Body of pancreas (tissue), 4 donors: Measurements from ENCODE around the gene STRA8. TPM values are rescaled to one million over a fixed set of nuclear protein-coding genes. Genes with fewer than 3 reads are reported as not detected.

Source experiments
- ATAC-seq: fragments of 150-250 bp; one replicate; pipeline ENCODE4 v1.9.1; 2016
- DNase-seq, 4 donors: peaks; one replicate each; pipeline ENCODE4 v3.0.0-alpha.2; 2019
- H3K27ac ChIP-seq, 4 donors: fragments of 200-600 bp; sonication (generic); 1 replicate in 3 of 4; 2 replicates in 1 of 4; pipeline versions ENCODE4 v1.5.1 to v1.6.1; 2016 to 2019; ENCODE audit warnings: mild to moderate bottlenecking in 1 of 4, mixed read lengths in 1 of 4, moderate library complexity in 1 of 4
- H3K27me3 ChIP-seq, 2 donors: fragments of 200-600 bp; sonication (generic); one replicate each; pipeline ENCODE4 v1.6.0; 2016; ENCODE audit warnings: mild to moderate bottlenecking in 1 of 2
- H3K36me3 ChIP-seq, 2 donors: fragments of 200-600 bp; sonication (generic); replicated peaks in 1 of 2; 2 replicates each; pipeline ENCODE4 v1.5.1; 2016; ENCODE audit warnings: low read depth in 2 of 2; ENCODE audit not compliant: insufficient read depth in 1 of 2
- H3K4me1 ChIP-seq: fragments of 200-600 bp; sonication (generic); one replicate; pipeline ENCODE4 v1.6.0; 2016
- H3K4me3 ChIP-seq, 2 donors: fragments of 200-600 bp; sonication (generic); 1 replicate in 1 of 2; 2 replicates in 1 of 2; pipeline ENCODE4 v1.5.1; 2016 to 2019
- H3K9me3 ChIP-seq, 3 donors: fragments of 200-600 bp; sonication (generic); 1 replicate in 2 of 3; 2 replicates in 1 of 3; pipeline ENCODE4 v1.5.1; 2016
- CTCF ChIP-seq, 7 experiments: fragments of 450-650 bp in 4 of 7; fragments of 200-600 bp in 3 of 7; sonication (generic) in 3 of 7; IDR thresholded peaks; one replicate each; pipeline ENCODE4 v1.5.1; 2016 to 2019; ENCODE audit warnings: antibody characterized with exemption in 7 of 7
- POLR2A ChIP-seq, 3 donors: fragments of 450-650 bp; IDR thresholded peaks; one replicate each; pipeline ENCODE4 v1.6.1; 2016; ENCODE audit warnings: antibody characterized with exemption in 3 of 3, mild to moderate bottlenecking in 2 of 3
- WGBS, 2 donors: methylation state at CpG; one replicate each; pipeline ENCODE4 v1.1.5; 2017; 5-methylcytosine and 5-hydroxymethylcytosine counted together
- intact Hi-C: fragments of 100-400 bp; cut with DNase I; formaldehyde crosslinking; loops from one replicate; pipeline ENCODE4 v1.15.1; 2023
- total RNA-seq, 2 donors: library from RNA; depleted of rRNA; stranded (reverse); fragments of >200 nt; gene quantifications; one replicate each; pipeline ENCODE4 v1.1.0, GENCODE V29; 2016

STRA8 gene
- total RNA-seq, 2 donors from 2014 or later: not detected

DNA sequence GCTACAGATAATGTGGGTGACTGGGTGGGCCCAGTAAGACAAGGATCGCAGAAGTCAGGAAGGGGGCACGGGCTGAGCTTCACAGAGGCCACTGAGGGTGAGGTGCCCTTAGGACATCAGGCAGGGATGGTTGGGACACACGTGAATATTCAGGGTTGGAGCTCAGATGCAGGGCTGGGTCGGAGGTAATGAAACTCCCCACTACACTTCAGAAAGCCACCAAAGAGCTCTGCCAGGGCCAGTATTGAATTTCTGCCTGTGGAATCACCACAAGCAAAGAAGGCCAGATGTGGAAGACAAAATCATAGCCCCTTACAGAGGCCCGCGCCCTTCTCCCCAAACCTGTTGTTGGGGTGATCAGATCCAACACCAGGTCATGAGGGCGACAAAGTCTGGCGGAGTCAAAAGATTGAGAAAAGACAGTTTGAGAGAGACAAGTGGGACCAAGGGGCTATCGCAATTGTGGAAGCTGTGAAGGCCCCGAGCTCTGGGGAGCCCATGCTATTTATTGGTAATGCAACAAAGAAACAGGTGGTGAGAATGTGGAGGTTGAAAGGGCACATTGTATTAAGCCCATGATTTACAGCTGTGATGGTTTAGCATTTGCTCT is 42.4 kb downstream of the STRA8 start:
- Histone ChIP-seq H3K9me3 (no peaks in the 10 kb centered on the region), H3K27ac (no peak overlapping the region), H3K36me3 (no peaks in the 10 kb centered on the region), H3K4me1 (no peaks in the 10 kb centered on the region), H3K4me3 (no peak overlapping the region), H3K27me3 (no peaks in the 10 kb centered on the region)
- 84 to 89% methylated on average over 10 of the region's 10 CpGs for WGBS, 2 donors
- intact Hi-C loops: loop anchor here (10.0 kb wide), 1 partner anchor 369 kb away; no protein-coding TSS in a partner anchor
- DNase-seq (no peak), ATAC-seq (no peak)
- TF ChIP-seq POLR2A (IDR thresholded peaks at IDR 0.05): no peak
- no peak for TF ChIP-seq CTCF (IDR thresholded peaks at IDR 0.05)

- Histone ChIP-seq H3K4me3 (no peak overlapping the region), H3K27ac (no peak overlapping the region), H3K4me1 (no peaks in the 10 kb centered on the region), H3K9me3 (no peaks in the 10 kb centered on the region), H3K27me3 (no peaks in the 10 kb centered on the region), H3K36me3 (no peaks in the 10 kb centered on the region)
- ATAC-seq (no peak), DNase-seq (no peak)
- WGBS, 2 donors: 76 to 80% methylated on average over 12 to 13 of the region's 13 CpGs
- TF ChIP-seq CTCF (IDR thresholded peaks at IDR 0.05) (no peak), POLR2A (IDR thresholded peaks at IDR 0.05) (no peak)
- intact Hi-C loops: loop anchor here (10.0 kb wide), 1 partner anchor 368 kb away; no protein-coding TSS in a partner anchor
Observed at GRCh38 chr7:135277161-135277560, 43.5 kb downstream of the STRA8 start.

DNA sequence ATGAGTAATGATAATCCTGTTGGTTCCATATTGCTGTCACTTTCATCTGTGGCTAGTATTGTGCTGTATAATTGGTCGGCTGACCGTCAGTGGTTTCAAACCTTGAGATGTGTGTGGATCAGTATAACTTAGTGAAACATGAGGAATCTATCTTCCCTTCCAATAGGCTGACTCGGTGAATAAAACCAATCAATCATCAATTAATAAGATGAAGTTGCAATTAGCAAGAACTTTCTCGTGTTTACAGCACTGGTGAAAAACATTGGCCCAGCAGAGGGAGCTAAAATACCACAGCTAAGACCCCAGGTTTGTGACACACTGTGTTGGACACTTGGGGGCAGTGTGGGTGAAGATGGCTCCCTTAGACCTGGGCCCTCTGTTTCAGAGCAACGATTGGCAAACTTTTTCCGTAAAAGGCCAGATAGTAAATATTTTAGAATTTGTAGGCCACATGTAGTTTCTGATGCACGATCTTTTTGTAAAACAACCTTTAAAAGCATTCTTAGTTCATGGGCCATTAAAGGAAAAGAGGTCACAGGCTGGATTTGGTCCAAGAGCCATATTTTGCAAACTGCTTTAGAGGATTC is 47.8 kb downstream of the STRA8 start:
- H3K4me1 ChIP-seq: no peaks in the 10 kb centered on the region
- H3K27ac ChIP-seq: no peak overlapping the region
- no peaks in the 10 kb centered on the region for H3K36me3 ChIP-seq
- ATAC-seq (peak; percentile 98), DNase-seq (peak; percentile 84 to 90 (median 88))
- no peak overlapping the region for H3K4me3 ChIP-seq
- H3K27me3 ChIP-seq: no peaks in the 10 kb centered on the region
- intact Hi-C loops: loop anchor here (5.0 kb wide), 1 partner anchor 56 kb away; no protein-coding TSS in a partner anchor
- H3K9me3 ChIP-seq: no peaks in the 10 kb centered on the region
- TF ChIP-seq POLR2A (IDR thresholded peaks at IDR 0.05) (no peak), CTCF (IDR thresholded peaks at IDR 0.05) (peak; percentile 80 to 99 (median 99))
- WGBS, 2 donors: 1 to 2% methylated on average over 7 of the region's 7 CpGs

GRCh38 chr7:135282561-135283254 is 49.1 kb downstream of the STRA8 start:
- no peaks in the 10 kb centered on the region for H3K9me3 ChIP-seq
- no peak overlapping the region for H3K27ac ChIP-seq
- H3K4me3 ChIP-seq: no peak overlapping the region
- no peaks in the 10 kb centered on the region for H3K27me3 ChIP-seq
- WGBS, 2 donors: 78 to 83% methylated on average over 10 of the region's 10 CpGs
- ATAC-seq: no peak
- TF ChIP-seq CTCF (IDR thresholded peaks at IDR 0.05): no peak
- no peak for TF ChIP-seq POLR2A (IDR thresholded peaks at IDR 0.05)
- DNase-seq: no peak
- no peaks in the 10 kb centered on the region for H3K4me1 ChIP-seq
- intact Hi-C loops: loop anchor here (5.0 kb wide), 1 partner anchor 55 kb away; no protein-coding TSS in a partner anchor
- H3K36me3 ChIP-seq: no peaks in the 10 kb centered on the region
